HG03442 (cell line): ENCODE data around the gene FRY.

ENCODE experiments used
- ATAC-seq: cut with Tn5 transposase; IDR thresholded peaks from one replicate; pipeline ENCODE4 v1.9.1; 2021; ENCODE audit warnings: mild to moderate bottlenecking, moderate library complexity; ENCODE audit not compliant: unreplicated experiment

FRY gene

DNA sequence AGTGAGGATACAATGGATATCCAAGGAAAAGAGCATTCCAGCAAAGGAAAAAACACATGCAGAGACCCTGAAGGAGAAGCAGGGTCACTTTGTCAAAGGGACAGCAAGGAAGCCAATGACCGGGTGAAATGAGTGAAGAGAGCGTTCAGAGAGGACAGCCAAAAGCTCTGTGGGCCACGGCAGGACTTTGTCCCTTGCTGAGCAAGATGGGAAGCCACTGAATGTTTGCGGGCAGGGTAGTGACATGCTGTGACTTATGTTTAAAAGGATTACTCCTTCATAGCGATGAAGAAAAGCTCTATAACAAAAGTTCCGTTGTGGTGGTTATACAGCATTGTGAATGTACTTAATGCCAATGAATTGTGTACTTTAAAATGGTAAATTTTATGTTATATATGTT, 267.1 kb downstream of the FRY start:
- ATAC-seq = no peak

DNA sequence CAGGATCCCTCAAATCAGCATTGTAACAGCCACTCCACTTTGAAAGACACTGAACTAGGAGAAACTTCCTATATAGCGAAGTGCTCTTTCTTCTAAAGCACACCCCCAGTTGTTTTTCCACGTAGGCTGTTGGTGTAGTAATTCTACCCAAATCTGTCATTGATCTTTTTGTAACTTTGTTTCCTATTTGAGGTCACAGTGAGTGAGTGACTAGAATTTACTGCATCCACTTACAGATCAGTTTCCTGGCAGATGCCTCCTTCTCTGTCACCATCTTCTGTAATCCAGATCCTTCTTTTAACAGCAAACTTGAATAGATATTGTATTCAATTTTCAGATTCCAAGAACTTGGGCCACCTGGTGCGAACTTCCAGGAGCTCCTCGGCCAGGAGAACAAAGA, 268.3 kb downstream of the FRY start:
- ATAC-seq = no peak

GRCh38 chr13:32300406-32300805, 268.8 kb downstream of the FRY start:
- ATAC-seq = no peak

GRCh38 chr13:32300920-32301319, 269.3 kb downstream of the FRY start:
- no peak for ATAC-seq

DNA sequence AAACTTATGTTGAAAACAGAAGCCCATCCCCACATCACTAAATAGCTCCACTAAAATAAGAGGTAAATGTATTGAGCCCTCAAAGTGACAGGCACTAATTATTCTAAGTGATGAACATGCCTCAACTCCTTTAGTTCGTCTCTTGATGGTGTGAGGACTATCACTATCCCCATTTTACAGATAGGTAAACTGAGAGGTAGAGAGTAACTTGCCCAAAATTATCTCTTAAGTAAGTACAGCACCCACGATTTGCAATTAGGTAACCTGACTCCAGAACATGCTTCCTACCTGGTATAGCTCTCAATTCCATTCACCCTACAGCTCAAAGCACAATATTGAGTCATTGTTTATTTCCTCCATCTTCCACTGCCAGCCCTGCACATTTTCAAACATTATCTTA, 270.9 kb downstream of the FRY start:
- ATAC-seq = no peak

- ATAC-seq = no peak
Measured at GRCh38 chr13:32305646-32306045, 274.1 kb downstream of the FRY start.

GRCh38 chr13:32309312-32310133, 277.9 kb downstream of the FRY start:
- no peak for ATAC-seq

GRCh38 chr13:32310134-32310706, 278.6 kb downstream of the FRY start:
- peak; percentile 75 for ATAC-seq

DNA sequence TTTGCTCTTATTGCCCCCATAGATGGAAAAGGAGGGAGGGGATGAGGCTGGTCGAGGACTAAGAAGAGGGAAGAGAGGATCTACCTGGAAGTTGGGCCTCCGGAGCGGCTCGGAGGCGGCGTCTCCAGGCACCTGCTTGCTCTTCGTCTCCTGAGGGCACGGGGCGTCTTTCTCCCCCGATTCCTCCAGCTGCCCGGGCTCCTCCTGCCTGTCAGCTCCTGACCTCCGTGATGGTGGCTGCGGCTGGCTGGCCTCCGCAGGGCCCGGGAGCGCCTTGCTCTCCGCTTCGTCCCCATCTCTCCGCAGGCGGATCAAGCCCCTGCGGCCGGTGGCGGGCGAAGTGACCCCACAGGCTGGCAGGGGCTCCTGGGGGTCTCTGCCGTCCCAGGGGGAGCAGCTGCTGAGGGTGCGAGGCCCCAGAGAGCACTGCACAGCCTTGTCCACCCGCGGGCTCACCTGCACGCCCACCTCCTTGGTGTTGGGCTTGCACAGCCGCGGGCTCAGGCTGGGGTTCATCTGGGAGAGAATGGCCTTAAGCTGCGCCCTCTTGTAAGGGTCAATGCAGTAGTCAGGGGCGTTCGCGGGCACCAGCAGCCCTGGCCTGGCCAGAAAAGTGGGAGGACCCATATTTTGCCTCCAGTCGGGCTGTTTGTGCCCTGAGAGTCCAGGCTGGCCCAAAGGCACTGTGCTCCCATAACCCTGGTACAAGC, 279.8 kb downstream of the FRY start:
- no peak for ATAC-seq

DNA sequence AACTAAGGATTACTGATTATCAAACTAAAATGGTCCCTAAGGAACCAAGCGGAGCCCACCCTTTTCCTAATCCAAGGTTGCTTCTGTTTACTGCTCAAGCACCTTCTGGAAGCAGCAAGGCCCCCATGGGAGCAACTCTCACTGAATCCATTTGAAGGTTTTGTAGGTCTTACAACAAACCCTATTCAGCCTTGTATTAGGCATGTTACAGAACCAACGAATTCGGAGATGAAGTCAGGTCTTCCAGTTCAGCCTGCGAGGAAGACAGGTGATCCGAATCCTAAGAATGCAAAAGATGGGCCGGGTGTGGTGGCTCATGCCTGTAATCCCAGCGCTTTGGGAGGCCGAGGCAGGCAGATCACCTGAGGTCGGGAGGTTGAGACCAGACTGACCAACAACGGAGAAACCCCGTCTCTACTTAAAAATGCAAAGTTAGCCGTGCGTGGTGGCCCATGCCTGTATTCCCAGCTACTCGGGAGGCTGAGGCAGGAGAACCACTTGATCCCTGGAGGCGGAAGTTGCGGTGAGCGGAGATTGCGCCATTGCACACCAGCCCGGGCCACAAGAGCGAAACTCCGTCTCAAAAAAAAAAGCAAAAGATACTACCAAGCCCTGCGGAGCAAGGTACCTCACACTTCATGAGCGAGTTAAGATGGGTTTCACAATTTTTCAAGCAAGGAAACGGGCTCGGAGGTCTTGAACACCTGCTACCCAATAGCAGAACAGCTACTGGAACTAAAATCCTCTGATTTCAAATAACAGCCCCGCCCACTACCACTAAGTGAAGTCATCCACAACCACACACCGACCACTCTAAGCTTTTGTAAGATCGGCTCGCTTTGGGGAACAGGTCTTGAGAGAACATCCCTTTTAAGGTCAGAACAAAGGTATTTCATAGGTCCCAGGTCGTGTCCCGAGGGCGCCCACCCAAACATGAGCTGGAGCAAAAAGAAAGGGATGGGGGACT, 283.0 kb downstream of the FRY start:
- ATAC-seq = peak; percentile 13

GRCh38 chr13:32315238-32316027, 283.9 kb downstream of the FRY start, which contains the start of the genes BRCA2 and ZAR1L:
BRCA2 (plus strand) TSS chr13:32315508; CDS start chr13:32316461, 953 bp downstream.
ZAR1L (minus strand) TSS chr13:32315363; CDS start chr13:32311925, 3,438 bp downstream.
- ATAC-seq = peak; percentile 92

DNA sequence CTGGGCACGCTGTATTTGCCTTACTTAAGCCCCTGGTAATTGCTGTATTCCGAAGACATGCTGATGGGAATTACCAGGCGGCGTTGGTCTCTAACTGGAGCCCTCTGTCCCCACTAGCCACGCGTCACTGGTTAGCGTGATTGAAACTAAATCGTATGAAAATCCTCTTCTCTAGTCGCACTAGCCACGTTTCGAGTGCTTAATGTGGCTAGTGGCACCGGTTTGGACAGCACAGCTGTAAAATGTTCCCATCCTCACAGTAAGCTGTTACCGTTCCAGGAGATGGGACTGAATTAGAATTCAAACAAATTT, 284.4 kb downstream of the FRY start:
- ATAC-seq = peak; percentile 46

- no peak for ATAC-seq
Measured at GRCh38 chr13:32316501-32316900, 284.9 kb downstream of the FRY start.

- no peak for ATAC-seq
Measured at GRCh38 chr13:32317716-32318465, 286.3 kb downstream of the FRY start.

DNA sequence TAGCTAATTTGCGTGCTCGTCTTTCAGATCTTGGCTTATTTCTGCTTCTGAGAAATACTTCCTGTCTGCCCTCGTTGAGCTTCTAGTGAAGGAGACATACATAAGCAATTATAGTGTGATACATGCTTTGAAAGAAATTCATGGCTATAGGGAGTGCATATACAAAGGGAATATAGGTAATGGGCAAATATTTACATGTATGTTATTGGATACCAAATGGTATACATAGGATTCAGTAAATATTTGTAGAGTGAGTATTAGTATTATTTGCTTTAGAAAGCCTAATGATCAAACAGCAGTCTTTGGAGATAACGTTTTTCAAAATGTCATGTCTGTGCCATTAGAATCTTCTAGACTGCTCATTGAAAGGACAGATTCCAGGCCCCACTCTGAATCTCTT, 289.0 kb downstream of the FRY start:
- ATAC-seq = no peak

DNA sequence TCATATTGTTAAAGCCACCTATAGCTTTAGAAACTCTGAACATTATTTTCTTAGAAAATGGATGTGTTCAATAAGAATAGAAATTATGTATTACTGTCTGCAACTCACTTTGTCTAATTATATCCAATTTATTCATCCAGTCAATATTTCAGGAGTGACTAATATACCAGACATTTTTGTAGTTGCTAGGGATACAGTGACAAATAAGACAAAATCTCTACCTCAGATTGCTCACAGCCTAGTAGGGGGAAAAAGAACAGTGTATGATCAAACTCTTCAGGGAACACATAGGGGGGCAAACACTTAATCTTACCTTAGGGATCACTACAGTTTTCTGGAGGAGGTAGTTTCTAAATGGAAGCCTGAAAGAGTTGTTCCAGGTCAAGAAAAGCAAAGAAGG, 292.3 kb downstream of the FRY start:
- ATAC-seq = no peak

GRCh38 chr13:32330441-32330840, 298.9 kb downstream of the FRY start:
- ATAC-seq = no peak

- no peak for ATAC-seq
Measured at GRCh38 chr13:32334671-32335070, 303.1 kb downstream of the FRY start.

DNA sequence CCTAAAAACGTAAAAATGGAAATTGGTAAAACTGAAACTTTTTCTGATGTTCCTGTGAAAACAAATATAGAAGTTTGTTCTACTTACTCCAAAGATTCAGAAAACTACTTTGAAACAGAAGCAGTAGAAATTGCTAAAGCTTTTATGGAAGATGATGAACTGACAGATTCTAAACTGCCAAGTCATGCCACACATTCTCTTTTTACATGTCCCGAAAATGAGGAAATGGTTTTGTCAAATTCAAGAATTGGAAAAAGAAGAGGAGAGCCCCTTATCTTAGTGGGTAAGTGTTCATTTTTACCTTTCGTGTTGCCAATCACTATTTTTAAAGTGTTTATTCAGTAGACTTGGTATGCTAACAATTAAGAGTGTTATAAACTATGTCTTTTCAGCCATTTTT, 309.3 kb downstream of the FRY start:
- ATAC-seq = no peak
